ENCODE measurements around the gene CLTA. TPM values are rescaled to one million over a fixed set of nuclear protein-coding genes. Genes with fewer than 3 reads are reported as not detected.

Gene CLTA
- total RNA-seq, 1 experiment from 2014 or later: 269 TPM

DNA sequence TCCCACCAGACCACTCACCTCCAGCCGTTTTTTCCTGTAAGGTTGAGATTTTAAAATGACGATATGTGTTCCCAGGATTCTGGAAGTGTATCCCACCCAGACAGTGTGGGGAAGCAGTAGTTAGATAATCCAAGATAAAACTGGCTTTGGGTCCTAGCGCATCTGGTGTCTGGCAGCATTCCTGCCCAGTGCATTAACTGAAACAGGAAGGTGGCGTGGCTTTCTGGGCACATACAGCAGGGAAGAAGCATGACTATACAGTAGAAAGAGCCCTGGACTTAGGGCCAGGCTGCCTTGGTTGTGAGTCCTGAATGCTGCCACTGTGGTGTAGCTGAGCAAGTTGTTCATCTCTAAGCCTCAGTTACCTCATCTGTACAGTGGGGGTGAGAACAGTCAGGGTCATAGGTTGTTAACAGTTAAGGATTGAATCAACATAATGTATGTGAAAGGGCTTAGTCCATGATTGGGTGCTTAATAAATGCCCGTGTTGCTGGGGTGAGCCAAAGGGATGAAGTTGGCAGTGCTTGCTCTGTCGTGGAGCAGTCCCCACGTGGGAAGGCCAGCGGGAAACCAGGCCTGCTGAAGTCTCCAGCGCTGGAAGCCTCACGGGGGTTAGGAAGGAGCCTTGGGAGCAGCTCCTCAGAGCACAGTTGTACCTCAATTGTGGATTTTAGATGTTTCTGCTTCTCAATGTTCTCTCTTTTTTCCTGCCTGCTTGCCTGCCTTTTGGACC is 18.0 kb downstream of the CLTA start:
- Mint-ChIP-seq H3K36me3 (ENCODE audit: insufficient read depth, unreplicated experiment) (peaks cover 87% of the 10 kb centered on the region), H3K27me3 (ENCODE audit: insufficient read depth, unreplicated experiment) (no peaks in the 10 kb centered on the region), H3K4me1 (ENCODE audit: low read depth, unreplicated experiment) (no peaks in the 10 kb centered on the region), H3K4me3 (ENCODE audit: unreplicated experiment) (no peak overlapping the region), H3K9me3 (ENCODE audit: unreplicated experiment) (no peaks in the 10 kb centered on the region), H3K27ac (ENCODE audit: unreplicated experiment) (no peak overlapping the region)
- CTCF ChIA-PET: no interaction called here
- intact Hi-C loops (cut with micrococcal nuclease; ENCODE audit: unreplicated experiment): no loop called here
- no peak overlapping the region for H3K4me3 ChIP-seq (ENCODE audit: low read depth, low read length)
- BruUV-seq (replicated peaks): no TSS peak
- peaks cover 15% of the 10 kb centered on the region for H3K36me3 ChIP-seq (ENCODE audit: control insufficient read depth, insufficient read depth, low read length)
- POLR2A ChIA-PET: no interaction called here
- no peak for DNase-seq
- TF ChIP-seq, protein P1, sequence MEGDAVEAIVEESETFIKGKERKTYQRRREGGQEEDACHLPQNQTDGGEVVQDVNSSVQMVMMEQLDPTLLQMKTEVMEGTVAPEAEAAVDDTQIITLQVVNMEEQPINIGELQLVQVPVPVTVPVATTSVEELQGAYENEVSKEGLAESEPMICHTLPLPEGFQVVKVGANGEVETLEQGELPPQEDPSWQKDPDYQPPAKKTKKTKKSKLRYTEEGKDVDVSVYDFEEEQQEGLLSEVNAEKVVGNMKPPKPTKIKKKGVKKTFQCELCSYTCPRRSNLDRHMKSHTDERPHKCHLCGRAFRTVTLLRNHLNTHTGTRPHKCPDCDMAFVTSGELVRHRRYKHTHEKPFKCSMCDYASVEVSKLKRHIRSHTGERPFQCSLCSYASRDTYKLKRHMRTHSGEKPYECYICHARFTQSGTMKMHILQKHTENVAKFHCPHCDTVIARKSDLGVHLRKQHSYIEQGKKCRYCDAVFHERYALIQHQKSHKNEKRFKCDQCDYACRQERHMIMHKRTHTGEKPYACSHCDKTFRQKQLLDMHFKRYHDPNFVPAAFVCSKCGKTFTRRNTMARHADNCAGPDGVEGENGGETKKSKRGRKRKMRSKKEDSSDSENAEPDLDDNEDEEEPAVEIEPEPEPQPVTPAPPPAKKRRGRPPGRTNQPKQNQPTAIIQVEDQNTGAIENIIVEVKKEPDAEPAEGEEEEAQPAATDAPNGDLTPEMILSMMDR (IDR thresholded peaks at IDR 0.05; ENCODE audit: insufficient read depth in 1 of 2, low read depth in 1 of 2, low read length in 1 of 2, severe bottlenecking in 1 of 2, unreplicated experiment in 1 of 2): no peak
- no peaks in the 10 kb centered on the region for H3K9me3 ChIP-seq
- H3K27me3 ChIP-seq (replicated peaks; ENCODE audit: control insufficient read depth, insufficient read depth, low read length): no peaks in the 10 kb centered on the region
- H3K4me1 ChIP-seq: no peaks in the 10 kb centered on the region

DNA sequence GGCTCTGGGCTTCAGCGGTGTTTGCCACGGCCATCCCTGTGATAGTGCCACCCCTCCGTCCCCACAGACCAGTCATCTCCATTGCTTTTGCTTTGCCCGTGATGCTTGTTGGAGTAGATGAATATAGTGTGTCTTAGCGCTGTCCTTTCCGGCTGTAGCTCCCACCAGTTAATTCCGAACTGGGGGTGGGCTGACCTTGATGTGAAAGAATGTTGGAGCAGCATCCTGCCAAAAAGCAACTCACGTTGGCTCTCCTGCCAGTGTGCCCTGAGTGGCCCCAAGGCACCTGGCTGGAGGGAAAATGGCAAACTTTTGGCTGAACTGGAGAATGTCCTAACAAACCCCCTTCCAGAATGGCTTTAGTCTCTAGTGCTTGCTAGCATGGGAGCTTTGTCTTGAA is 20.0 kb downstream of the CLTA start:
- Mint-ChIP-seq H3K27me3 (ENCODE audit: insufficient read depth, unreplicated experiment) (no peaks in the 10 kb centered on the region), H3K4me1 (ENCODE audit: low read depth, unreplicated experiment) (no peaks in the 10 kb centered on the region), H3K4me3 (ENCODE audit: unreplicated experiment) (no peak overlapping the region), H3K27ac (ENCODE audit: unreplicated experiment) (no peak overlapping the region), H3K36me3 (ENCODE audit: insufficient read depth, unreplicated experiment) (peaks cover 72% of the 10 kb centered on the region), H3K9me3 (ENCODE audit: unreplicated experiment) (no peaks in the 10 kb centered on the region)
- Histone ChIP-seq H3K27me3 (replicated peaks; ENCODE audit: control insufficient read depth, insufficient read depth, low read length) (no peaks in the 10 kb centered on the region), H3K9me3 (no peaks in the 10 kb centered on the region), H3K36me3 (ENCODE audit: control insufficient read depth, insufficient read depth, low read length) (peaks cover 13% of the 10 kb centered on the region), H3K4me3 (ENCODE audit: low read depth, low read length) (no peak overlapping the region), H3K4me1 (no peaks in the 10 kb centered on the region)
- TF ChIP-seq, protein P1 (IDR thresholded peaks at IDR 0.05; ENCODE audit: insufficient read depth in 1 of 2, low read depth in 1 of 2, low read length in 1 of 2, severe bottlenecking in 1 of 2, unreplicated experiment in 1 of 2): no peak
- CTCF ChIA-PET: no interaction called here
- no peak for DNase-seq
- POLR2A ChIA-PET: no interaction called here
- BruUV-seq (replicated peaks): no TSS peak
- intact Hi-C loops (cut with micrococcal nuclease; ENCODE audit: unreplicated experiment): no loop called here

DNA sequence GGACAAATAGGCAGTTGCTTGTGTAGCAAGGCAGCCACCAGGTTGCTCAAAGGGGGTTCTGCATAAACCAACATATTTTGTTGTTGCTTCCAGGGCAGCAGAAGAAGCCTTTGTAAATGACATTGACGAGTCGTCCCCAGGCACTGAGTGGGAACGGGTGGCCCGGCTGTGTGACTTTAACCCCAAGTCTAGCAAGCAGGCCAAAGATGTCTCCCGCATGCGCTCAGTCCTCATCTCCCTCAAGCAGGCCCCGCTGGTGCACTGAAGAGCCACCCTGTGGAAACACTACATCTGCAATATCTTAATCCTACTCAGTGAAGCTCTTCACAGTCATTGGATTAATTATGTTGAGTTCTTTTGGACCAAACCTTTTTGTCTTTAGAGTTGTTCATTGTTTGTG is 20.8 kb downstream of the CLTA start:
- peaks cover 13% of the 10 kb centered on the region for H3K36me3 ChIP-seq (ENCODE audit: control insufficient read depth, insufficient read depth, low read length)
- DNase-seq: no peak
- H3K27me3 ChIP-seq (replicated peaks; ENCODE audit: control insufficient read depth, insufficient read depth, low read length): no peaks in the 10 kb centered on the region
- Mint-ChIP-seq H3K4me3 (ENCODE audit: unreplicated experiment) (no peak overlapping the region), H3K36me3 (ENCODE audit: insufficient read depth, unreplicated experiment) (peaks cover 72% of the 10 kb centered on the region), H3K9me3 (ENCODE audit: unreplicated experiment) (no peaks in the 10 kb centered on the region), H3K4me1 (ENCODE audit: low read depth, unreplicated experiment) (peaks cover 4% of the 10 kb centered on the region), H3K27me3 (ENCODE audit: insufficient read depth, unreplicated experiment) (no peaks in the 10 kb centered on the region), H3K27ac (ENCODE audit: unreplicated experiment) (no peak overlapping the region)
- CTCF ChIA-PET: no interaction called here
- H3K4me1 ChIP-seq: no peaks in the 10 kb centered on the region
- intact Hi-C loops (cut with micrococcal nuclease; ENCODE audit: unreplicated experiment): no loop called here
- BruUV-seq (replicated peaks): TSS peak; percentile 54
- H3K9me3 ChIP-seq: no peaks in the 10 kb centered on the region
- POLR2A ChIA-PET: no interaction called here
- no peak overlapping the region for H3K4me3 ChIP-seq (ENCODE audit: low read depth, low read length)
- TF ChIP-seq, protein P1 (IDR thresholded peaks at IDR 0.05; ENCODE audit: insufficient read depth in 1 of 2, low read depth in 1 of 2, low read length in 1 of 2, severe bottlenecking in 1 of 2, unreplicated experiment in 1 of 2): no peak

Measured in Caco-2 (cell line).